HG03135 (cell line): ENCODE data around the gene DRAXIN.
A peak's percentile ranks its signal among the peaks of the same experiment; 100 is the strongest.
"Not testable (repeated sequence)": the region's sequence is repeated elsewhere in the genome, so short reads cannot be mapped to it uniquely, and the experiment has no call there.

Source experiments
- ATAC-seq: cut with Tn5 transposase; IDR thresholded peaks from one replicate; pipeline ENCODE4 v1.9.1; 2021; ENCODE audit warnings: mild to moderate bottlenecking, moderate library complexity; ENCODE audit not compliant: unreplicated experiment

Gene DRAXIN, protein sequence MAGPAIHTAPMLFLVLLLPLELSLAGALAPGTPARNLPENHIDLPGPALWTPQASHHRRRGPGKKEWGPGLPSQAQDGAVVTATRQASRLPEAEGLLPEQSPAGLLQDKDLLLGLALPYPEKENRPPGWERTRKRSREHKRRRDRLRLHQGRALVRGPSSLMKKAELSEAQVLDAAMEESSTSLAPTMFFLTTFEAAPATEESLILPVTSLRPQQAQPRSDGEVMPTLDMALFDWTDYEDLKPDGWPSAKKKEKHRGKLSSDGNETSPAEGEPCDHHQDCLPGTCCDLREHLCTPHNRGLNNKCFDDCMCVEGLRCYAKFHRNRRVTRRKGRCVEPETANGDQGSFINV

DNA sequence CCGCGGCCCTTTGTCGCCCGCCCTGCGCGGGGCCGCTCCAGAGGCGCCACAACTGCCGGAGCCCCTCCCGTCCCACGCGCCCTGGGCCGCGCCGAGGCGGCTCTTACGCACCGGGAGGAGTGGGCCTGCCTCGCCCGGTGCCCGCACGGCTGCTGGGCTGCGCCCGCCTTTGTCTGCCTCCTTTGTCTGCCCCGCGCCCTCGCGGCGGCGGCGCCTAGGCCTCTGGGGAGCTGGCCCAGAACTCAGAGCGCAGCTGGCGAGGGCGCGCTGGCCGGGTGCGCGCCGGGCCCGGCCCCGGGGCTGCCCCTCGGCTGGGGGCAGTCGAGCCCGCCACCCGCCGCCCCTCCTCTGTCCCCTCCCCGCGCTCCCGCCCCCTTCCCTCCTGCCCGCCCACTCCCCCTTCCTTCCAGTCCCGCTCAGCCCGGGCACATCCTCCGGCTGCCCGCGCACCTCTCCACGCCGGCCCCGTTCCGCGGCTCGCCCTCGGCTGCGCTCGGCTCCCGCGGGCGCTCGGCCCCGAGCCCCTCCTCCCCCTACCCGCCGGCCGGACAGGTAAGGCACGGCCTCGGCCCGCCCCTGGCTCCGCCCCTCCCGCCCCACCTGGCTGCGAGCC, at the start of gene DRAXIN:
TSS of gene DRAXIN (plus strand) at position 409 of the 613 bp plus-strand sequence. CDS start 14,549 bp downstream, outside the sequence.
- ATAC-seq: no peak

DNA sequence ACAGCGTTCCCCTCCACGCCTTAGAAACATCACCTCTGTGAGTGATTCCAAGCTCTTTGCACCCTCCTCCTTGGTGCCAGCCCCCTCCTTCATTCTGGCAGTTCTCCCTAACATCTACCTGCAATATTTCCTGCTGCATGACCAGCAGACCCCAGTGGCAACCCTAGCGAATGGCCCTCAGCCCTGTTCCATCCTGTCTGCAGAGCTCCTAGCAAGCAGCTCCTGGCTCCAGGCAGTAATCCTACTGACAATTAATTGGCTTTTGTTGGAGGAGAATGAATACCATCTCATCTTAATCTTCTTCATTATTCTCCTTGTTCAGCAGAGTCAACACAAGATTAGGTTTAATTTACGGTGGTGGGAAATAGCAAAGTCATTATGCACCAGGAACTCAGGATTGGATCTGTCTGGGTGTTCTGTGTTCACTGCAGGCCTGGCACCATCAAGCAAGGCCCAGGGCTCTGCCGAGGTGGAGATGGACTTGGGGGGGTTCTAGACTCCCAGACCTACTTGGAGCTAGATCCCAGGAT, 49.7 kb upstream of the DRAXIN start:
- ATAC-seq: no peak

DNA sequence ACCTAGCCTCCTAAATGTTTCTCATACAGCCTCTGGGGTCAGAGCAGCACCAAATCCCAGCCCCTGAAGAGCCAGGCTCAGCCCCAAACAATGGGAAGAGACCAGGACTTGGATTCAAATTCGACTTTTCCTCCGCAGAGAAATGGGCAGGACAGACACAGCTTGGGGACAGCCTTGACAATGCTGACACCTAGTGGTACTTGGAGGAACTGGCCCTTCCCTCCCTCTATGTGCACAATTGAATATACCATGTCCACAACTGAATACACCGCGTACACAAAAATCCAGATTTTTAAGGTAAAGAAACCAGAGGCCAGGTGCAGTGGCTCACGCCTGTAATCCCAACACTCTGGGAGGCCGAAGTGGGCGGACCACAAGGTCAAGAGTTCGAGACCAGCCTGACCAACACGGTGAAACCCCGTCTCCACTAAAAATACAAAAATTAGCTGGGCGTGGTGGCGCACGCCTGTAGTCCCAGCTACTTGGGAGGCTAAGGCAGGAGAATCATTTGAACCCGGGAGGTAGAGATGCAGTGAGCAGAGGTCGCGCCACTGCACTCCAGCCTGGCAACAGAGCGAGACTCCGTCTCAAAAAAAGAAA, 49.0 kb upstream of the DRAXIN start:
- not testable (repeated sequence) for ATAC-seq

DNA sequence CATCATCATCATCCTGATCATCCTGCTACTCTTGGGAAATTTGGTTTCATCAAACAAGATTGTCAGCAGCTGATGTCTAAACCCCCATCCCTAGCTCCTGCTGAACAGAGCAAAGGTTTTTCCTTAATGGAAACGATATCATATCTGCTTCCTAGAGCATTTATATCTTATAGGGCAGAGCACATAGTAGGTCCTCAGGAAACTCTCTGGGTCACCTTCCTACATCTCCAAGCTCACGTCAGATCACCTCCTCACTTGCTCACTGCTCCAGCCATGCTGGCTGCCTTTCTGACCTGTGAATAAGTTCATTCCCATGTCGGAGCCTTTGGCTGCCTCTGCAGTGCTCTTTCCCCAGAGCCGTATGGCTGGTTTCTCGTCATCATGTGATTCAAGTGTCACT, 47.7 kb upstream of the DRAXIN start:
- ATAC-seq: no peak

DNA sequence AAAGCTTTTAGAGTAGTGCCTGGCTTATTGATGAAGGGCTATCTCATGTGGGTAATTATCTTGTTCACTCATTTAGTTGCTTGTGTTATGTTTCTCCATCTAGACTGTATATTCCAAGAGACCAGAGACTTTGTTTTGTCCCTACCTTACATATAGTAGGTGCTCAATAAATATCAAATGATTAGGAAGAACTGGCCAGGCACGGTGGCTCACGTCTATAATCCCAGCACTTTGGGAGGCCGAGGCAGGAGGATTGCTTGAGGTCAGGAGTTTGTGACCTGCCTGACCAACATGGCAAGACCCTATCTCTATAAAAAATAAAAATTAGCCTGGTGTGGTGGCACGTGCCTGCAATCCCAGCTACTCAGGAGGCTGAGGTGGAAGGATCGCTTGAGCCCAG, 46.2 kb upstream of the DRAXIN start:
- ATAC-seq: no peak

DNA sequence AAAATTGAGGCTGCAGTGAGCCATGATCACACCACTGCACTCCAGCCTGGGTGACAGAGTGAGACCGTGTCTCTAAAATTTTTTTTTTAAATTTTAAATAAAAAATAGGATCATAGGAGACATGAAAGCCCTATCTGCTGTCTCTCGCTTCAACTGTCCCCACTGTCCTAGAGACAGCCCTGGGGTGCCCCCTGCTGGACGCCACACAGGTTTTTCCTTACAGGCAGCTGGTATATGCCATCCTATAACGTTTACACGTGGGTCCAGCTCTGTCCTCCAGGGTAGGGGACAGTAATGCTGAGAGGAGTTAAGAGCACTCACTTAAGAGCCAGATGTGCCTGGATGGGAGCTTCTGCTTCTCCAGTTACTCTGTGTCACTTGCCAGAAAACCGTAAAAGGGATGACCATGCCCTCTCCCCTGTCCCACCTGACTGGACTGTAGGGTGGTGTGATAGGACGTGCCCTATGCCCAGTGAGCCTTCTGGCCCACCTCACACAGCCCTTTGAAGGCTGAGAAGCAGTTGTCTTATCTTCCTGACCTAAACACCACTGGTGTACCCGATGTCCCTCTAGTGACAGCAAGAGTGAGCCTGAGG, 45.7 kb upstream of the DRAXIN start:
- no peak for ATAC-seq

DNA sequence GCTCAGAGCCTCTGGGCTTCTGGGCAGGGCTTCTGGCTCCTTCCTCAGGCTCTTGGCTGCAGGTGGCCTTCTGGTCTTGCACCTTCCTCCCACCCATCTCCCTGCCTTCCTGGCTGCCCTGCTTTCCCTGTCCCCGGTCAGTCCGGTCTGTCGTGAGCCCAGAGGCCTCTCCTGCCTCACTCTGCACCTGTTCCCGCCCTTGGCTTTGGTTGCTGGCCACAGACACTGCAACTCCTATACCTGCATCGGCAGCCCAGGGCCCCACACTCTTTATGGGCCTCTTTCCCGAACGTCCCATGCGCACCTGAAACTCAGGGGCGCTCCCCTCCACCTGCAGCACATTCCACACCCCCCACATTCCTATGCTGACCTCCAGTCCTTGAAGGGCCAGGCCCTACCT, 45.2 kb upstream of the DRAXIN start:
- ATAC-seq: no peak

DNA sequence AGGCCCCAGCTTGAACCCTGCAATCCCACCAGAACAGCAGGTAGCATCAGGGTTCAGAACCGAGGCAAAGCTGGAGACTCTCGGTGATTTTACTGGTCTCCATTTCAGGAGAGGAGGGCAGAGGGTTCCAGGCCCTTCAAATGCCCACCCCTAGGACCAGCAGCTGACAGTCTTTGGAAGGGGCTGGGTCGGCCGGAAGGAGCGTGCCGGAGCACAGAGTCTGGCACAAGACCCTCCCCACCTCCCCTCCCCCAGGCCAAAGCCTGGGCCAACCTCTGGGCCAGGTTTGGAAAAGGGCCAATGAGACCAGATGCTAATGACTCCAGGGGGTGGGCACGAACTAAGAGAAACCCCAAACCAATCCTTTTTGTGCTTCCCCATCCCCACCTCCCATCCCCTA, 44.2 kb upstream of the DRAXIN start:
- ATAC-seq: no peak

DNA sequence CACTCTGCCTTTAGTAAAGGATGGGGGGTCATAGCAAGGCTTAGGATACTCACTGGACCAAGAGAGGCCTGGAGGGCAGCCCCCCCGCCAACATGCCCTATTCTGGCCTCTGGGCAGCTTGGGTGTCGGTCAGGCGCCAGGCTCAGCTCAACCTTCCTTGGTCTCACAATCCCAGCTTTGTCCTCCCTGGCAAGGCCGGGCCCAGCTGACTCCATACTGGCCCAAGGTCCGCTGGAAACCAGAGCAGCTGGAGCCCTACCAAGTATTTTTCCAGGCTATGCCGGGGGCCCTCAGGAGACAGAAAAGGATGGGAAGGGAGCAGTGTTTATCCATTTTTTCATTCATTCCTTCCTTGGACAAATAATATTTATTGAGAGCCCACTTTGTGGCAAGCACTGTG, 43.5 kb upstream of the DRAXIN start:
- ATAC-seq: no peak

DNA sequence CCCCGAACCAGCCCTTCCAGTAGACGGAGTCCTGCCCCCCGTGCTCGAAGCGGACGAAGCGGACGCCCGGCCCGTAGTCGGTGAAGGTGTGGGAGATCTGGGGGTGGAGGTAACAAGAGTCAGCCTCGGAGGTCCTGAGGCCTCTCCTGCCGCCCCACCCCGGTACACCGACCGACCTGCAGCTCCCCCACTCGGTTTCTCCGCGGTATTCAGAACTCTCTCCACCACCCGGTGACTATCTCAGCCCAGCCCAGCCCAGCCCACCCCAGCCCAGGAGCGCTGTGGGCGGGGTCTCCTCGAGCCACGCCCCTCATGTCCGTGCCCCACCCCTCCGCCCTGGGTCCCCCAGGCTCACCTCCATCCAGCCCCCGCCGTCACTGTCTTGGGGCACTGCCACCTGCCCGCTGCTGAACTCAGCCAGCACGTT, 42.8 kb upstream of the DRAXIN start:
- ATAC-seq: no peak

DNA sequence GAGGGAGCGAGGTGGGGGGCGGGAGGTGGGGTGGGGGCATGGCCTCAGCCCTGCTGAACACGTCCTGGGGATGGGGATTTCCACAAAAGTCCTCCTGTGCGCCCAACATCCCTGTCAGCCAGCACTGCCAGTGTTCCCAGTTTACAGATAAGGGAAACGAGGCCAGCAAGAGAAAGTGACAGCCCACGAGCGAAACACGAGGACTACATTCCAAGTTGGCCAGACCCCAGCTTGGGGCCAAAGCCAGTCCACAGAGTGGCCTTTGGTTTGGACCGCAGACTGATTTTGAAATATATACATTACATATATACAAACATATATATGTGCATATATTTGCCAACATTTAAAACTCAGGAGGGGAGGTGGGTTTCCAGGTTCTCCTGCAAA, 42.3 kb upstream of the DRAXIN start:
- ATAC-seq: no peak

DNA sequence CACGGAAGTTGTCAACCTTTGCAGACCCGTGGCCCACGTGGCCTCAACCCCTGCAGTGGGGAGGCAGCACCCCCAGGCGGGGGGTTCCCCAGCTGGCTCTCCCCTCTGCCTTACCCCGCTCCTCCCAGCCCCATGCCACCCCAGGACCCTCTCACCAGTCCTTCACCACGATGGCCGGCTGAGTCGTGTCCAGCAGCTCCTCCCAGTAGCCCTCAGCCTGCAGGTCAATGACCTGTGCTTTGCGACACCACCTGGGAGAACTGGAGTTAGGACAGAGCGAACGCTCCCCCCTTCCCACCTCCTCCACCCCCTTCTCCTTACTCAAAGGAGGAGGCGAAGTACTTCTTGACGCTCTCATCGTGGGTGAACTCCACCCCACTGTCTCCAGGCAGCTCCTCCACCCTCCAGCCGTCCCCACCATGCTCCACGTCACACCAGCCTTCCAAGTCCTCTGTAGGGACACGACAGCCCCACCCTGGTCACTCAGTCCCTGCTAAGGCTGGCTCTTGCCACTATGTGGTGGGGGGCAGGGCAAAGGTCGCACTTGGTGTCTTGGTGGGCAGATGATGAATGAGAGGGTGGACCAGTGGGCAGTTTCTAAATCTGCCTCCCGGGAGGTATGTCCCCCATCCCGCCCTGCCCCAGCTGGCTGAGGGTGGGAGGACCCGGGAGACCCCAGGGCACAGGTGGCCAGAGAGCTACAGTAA, 41.7 kb upstream of the DRAXIN start:
- ATAC-seq: no peak

DNA sequence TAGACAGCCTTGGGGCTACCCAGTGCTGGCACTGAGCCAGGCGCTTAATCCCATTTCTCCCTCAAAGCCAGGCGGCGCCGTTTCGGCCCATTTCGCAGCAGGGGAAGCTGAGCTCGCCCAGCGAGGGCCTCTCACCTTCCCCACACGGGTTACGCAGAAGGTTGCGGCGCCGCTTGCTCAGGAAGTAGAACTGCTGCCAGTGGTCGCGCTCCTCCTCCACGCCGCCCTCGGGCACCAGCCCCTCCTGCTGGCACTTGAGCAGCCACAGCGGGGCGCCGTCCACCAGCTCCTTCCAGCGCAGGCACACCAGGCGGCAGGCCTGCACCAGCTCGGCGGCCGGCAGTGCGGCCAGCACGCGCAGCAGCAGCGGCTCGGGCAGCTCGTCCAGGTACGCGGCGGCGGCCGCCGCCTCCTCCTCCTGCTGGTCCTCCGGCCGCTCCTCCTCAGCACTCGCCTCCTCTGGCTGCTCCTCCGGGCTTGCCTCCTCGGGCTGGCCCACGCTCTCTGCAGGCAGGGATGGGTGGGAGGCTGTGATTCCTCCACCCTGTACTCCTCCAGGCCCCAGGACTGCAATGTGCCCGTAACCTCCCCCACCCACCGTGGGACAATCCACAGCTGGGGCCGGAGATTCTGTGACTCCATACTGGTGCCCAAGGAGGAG, 41.0 kb upstream of the DRAXIN start:
- no peak for ATAC-seq

DNA sequence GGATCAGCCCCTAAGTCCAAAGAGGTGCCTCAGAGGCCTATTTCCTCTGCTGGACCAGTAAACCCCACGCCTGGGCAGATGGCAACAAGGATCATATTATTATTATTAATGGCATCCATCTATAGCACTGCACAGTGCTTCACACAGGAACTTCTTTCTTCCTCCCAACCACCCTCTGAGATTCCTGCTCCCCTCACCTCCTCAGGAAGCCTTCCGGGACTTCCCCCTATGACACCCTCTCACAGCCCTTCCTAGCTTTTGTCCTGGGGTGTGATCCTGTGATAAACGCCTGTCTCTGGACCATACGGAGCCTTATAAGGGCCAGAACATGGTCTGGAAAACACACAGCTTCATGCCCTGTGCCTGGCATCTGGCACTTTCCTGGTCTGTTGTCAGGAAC, 40.5 kb upstream of the DRAXIN start:
- ATAC-seq: no peak

DNA sequence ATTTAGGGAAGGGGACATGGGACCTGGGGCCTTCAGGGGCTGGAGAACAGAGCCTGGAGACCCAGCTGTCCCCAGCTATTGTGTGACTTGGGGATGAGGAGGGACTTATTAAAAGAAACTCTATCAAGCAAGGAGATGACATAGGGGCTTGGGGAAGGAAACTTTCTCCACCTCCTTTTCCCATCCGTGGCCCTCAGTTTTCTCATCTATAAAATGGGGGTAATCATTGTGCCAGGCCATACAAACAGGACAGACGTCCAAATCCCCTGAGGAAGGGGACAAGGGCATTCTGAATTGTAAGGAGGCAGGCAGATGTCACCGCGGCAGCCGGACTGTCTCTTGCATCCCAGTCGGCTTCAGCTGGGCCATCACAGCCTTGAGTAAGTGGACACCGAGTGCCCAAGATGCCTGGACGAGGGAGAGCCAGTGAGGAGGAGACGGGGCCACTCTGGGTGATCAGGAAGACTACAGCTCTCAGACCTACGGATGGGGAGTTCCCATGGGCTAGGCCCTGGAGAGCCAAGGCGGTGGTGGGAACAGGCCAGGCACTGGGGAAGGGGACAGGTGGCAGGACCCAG, 39.2 kb upstream of the DRAXIN start:
- ATAC-seq: no peak

DNA sequence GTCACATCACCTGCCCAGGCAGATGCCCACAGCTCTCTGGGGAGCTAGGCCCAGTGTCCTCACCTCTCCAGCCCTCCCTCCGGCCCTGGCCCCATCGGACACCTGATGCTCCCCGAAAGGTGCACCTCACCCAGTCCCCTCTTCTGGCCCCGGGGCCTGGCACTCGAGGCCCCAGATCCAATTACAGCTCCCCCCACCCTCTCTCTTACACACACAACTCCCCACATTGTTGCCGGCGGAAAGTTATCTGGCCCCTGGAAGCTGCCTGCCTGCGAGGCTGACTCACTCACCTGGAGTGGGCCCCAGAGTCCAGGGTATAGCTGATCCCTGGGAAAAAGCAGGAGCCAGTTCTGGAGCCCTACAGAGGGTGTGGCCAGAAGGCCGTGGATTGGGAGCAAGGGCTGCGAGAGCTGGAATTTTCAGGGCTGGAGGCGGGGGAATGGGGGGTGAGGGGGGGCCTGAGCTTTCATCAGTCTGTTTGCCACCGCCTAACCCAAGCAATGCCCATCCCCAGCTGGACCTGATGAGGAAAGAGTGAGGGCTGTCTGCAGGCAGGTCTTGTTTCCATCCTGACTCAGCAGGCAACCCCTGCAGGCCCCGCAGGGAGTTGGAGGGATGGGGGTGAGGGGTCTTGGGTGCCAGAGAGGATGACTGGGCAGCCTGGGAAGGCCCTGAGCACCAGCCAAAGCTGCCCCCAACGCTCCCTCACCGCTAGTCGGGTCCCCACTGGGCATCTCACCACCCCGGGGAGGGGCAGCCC, 38.2 kb upstream of the DRAXIN start:
- no peak for ATAC-seq

DNA sequence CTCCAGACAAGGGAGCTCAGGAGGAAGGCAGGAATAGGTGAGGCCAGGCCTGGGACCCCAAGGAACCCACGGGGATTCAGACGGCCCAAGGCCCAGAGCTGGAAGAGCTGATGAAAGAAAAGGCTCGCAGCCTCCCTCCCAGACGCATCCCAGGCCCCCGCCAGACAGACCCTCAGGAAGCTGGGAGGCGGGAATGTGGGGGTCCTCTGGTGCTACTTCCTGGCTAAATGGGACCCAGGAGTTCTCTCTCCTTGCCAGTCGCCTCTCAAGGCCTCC, 37.7 kb upstream of the DRAXIN start:
- no peak for ATAC-seq

DNA sequence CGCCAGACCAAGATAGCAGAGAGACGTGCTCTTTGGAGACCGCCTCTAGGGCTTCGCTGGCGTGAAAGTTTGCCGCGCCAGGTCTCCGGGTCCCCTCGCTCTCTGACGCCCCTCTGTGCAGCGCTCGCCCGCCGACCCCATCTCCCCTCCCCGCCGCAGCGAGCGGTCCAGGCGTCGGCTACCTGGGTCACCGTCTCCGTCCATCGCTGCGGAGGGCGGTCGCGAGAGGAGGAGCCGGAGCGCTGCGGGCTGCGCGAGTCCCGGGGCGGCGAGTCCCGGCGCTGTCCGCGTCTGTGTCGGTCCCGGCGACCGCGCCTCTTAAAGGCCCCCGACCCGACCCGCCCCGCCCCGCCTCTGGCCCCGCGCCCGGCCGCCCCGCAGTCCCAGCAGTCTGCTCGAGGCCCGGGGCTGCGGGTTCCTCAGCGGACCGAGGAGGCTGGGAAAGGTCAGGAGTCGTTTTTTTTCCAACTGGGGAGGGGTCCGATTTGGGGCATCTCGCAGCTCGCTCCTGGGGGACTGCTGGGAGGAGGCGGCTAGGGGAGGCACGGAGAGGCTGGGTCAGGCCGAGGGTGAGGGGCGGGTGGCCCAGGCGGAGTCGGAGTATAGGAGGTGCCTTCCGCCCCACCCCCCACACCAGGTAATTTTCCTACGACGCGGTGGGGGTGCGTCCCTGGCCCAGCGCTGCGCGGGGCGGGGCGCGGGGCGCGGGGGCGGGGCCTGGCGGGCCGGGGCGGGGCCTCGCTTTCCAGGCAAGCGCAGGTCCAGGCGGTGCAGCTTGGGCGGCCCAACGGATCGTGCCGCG, 37.2 kb upstream of the DRAXIN start, which contains the start of the genes FBXO2 and FBXO44:
TSS of gene FBXO2 (minus strand) at position 293 of the 802 bp plus-strand sequence. CDS start at position 204, 89 bp downstream.
TSS of gene FBXO44 (plus strand) at position 741 of the 802 bp plus-strand sequence. CDS start 959 bp downstream, outside the sequence.
- peak; percentile 56 for ATAC-seq
